OCI-LY7 (cell line): ENCODE measurements around the gene CXCL11.

Source experiments
- CTCF ChIP-seq: fragments of 200-600 bp; sonication (generic); conservative IDR thresholded peaks from 2 replicates; pipeline ENCODE4 v1.5.1; 2014; ENCODE audit warnings: mild to moderate bottlenecking, antibody characterized with exemption, low read length, moderate library complexity, mixed read lengths
- EZH2phosphoT487 ChIP-seq: fragments of 200-600 bp; sonication (generic); IDR thresholded peaks from 2 replicates; pipeline ENCODE4 v1.6.1; 2018; ENCODE audit warnings: low read depth, borderline replicate concordance, mild to moderate bottlenecking, mixed run types, antibody characterized with exemption, low read length, moderate library complexity, mixed read lengths

GRCh38 chr4:76009311-76009710 is 26.6 kb downstream of the CXCL11 start:
- TF ChIP-seq CTCF (no peak), EZH2phosphoT487 (no peak)
